WERI-Rb-1 (cell line): ENCODE results near the gene BTD.

ENCODE experiments used
- DNase-seq: peaks from one replicate; pipeline ENCODE4 v3.0.0-alpha.2; 2020
- H3K27ac ChIP-seq: fragments of 250-450 bp; sonication (Bioruptor Pico); 2 replicates; pipeline ENCODE4 v1.5.1; 2020; ENCODE audit warnings: mild to moderate bottlenecking, moderate library complexity
- H3K27me3 ChIP-seq: fragments of 250-450 bp; sonication (Bioruptor Pico); 2 replicates; pipeline ENCODE4 v1.5.1; 2021; ENCODE audit warnings: mild to moderate bottlenecking, low read depth, moderate library complexity; ENCODE audit not compliant: insufficient read depth, severe bottlenecking
- H3K36me3 ChIP-seq: fragments of 250-450 bp; sonication (Bioruptor Pico); 2 replicates; pipeline ENCODE4 v1.5.1; 2020; ENCODE audit warnings: mild to moderate bottlenecking, moderate library complexity
- H3K4me3 ChIP-seq: 2 replicates; pipeline ENCODE4 v1.5.1; 2011; ENCODE audit warnings: low read depth, mild to moderate bottlenecking, control low read depth, low read length
- H3K9me3 ChIP-seq: fragments of 250-450 bp; sonication (Bioruptor Pico); 2 replicates; pipeline ENCODE4 v1.5.1; 2021; ENCODE audit warnings: mild to moderate bottlenecking, moderate library complexity; ENCODE audit not compliant: severe bottlenecking
- TF ChIP-seq, protein P1 (sequence below): IDR thresholded peaks from 2 replicates; pipeline ENCODE4 v1.5.1; 2011; ENCODE audit warnings: low read depth, mild to moderate bottlenecking, control low read depth, inconsistent platforms, low read length

The BTD gene

DNA sequence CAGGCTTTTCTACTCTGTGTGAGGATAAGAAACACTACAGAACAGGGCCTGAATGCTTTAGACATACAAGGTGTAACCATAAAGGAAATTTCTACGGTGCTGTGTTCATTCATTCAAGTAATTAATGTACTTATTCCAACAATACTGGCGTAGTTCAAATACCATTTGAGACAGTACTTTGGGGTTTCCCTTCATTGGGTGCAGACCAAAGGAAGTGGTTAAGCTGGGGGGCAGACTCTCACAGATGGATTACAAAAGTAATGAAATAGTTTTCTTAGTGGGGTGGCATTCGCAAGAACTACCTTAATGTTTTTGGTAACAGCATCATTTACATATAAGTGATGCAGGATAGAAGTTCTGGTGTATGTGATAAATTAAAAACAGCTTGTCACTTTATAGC, 65.9 kb downstream of the BTD start:
- Histone ChIP-seq H3K9me3 (no peaks in the 10 kb centered on the region), H3K27ac (no peak overlapping the region), H3K27me3 (no peaks in the 10 kb centered on the region), H3K36me3 (peaks cover 24% of the 10 kb centered on the region), H3K4me3 (no peak overlapping the region)
- DNase-seq: no peak
- TF ChIP-seq, protein P1, sequence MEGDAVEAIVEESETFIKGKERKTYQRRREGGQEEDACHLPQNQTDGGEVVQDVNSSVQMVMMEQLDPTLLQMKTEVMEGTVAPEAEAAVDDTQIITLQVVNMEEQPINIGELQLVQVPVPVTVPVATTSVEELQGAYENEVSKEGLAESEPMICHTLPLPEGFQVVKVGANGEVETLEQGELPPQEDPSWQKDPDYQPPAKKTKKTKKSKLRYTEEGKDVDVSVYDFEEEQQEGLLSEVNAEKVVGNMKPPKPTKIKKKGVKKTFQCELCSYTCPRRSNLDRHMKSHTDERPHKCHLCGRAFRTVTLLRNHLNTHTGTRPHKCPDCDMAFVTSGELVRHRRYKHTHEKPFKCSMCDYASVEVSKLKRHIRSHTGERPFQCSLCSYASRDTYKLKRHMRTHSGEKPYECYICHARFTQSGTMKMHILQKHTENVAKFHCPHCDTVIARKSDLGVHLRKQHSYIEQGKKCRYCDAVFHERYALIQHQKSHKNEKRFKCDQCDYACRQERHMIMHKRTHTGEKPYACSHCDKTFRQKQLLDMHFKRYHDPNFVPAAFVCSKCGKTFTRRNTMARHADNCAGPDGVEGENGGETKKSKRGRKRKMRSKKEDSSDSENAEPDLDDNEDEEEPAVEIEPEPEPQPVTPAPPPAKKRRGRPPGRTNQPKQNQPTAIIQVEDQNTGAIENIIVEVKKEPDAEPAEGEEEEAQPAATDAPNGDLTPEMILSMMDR: no peak

DNA sequence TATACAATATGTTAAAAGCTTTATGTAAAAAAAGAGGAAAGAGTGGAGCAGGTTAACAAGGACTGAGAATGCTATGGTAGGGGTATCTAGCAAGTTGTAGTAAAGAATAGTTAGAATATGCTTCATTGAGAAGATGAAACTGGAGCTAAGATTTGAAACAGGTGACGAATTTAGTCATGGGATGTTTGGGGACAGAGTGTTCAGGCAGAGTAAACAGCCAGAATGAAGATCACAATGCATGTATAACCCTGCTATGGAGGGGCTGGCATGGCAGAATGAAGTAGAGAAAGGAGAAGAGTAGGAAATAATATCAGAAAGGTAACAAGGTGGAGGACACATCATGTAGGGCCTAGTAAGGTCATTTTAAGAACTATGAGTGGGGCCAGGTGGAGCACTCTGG, 72.0 kb downstream of the BTD start:
- Histone ChIP-seq H3K4me3 (no peak overlapping the region), H3K36me3 (peaks cover 72% of the 10 kb centered on the region)

DNA sequence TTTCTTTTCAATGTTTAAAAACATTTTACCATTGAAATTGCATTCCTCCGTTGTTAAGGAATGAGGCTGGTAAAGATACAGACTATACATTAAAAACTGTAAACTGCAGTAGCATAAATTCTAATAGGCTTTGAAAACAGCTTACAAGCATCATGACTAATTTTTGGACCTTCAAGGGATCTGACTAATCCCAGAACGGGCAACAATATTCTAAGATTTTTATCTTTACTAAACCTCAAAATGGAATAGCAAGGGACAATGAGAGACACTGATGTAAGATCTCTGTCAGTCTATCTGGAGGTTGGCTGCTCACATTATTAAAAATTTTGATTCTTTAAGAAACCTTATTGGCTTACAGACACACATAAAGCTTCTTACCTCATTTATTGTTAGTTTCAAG, 74.7 kb downstream of the BTD start:
- H3K27ac ChIP-seq: no peak overlapping the region
- H3K4me3 ChIP-seq: no peak overlapping the region
- no peak for DNase-seq
- TF ChIP-seq, protein P1: no peak
- no peaks in the 10 kb centered on the region for H3K9me3 ChIP-seq
- H3K27me3 ChIP-seq: no peaks in the 10 kb centered on the region
- peaks cover 60% of the 10 kb centered on the region for H3K36me3 ChIP-seq

More for the DNA sequence above, 72.0 kb downstream of the BTD start:
- no peak for DNase-seq
- Histone ChIP-seq H3K27ac (no peak overlapping the region), H3K27me3 (no peaks in the 10 kb centered on the region), H3K9me3 (no peaks in the 10 kb centered on the region)
- TF ChIP-seq, protein P1: no peak

DNA sequence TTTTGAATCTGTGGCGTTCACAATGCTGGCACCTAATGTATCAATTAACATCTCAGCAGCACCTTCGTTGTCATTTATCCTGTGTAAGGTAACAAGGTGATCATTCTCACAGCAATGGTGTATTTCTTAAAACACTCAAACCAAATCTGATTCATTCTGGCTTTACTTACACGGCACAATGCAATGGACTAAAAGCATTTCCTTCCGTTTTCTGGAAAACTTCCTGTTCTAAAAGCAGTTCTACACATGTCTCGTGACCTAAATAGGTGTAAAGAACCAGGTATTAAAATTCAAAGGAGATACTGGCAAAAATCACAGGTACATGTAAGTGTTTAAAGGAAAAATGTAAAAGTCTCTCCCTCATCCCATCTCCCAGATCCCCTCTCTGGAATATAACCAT, 77.8 kb downstream of the BTD start:
- TF ChIP-seq, protein P1: no peak
- no peaks in the 10 kb centered on the region for H3K9me3 ChIP-seq
- peaks cover 57% of the 10 kb centered on the region for H3K36me3 ChIP-seq
- no peak for DNase-seq
- H3K27me3 ChIP-seq: no peaks in the 10 kb centered on the region
- no peak overlapping the region for H3K27ac ChIP-seq
- H3K4me3 ChIP-seq: no peak overlapping the region

DNA sequence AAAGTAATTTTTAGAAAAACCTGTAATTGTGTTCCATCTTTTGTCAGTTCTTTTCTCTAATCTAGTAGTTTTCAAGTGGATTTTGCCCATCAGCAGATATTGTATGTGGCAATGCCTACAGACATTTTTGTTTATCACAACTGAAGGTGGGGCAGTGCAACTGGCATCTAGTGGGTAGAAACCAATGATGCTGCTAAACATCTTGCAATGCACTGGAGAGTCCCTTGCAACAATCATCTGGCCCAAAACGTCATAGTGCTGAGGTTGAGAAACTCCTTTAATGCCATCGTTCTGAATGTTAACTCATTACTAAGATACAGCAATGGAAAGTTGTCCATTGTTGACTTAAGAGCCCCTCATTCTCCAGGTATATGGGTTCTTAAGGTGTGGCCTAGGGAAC, 80.1 kb downstream of the BTD start:
- TF ChIP-seq, protein P1: no peak
- Histone ChIP-seq H3K27ac (no peak overlapping the region), H3K36me3 (peaks cover 51% of the 10 kb centered on the region), H3K4me3 (no peak overlapping the region), H3K27me3 (no peaks in the 10 kb centered on the region), H3K9me3 (no peaks in the 10 kb centered on the region)
- DNase-seq: no peak

- TF ChIP-seq, protein P1: no peak
- Histone ChIP-seq H3K27ac (no peak overlapping the region), H3K27me3 (no peaks in the 10 kb centered on the region), H3K4me3 (no peak overlapping the region), H3K36me3 (peaks cover 43% of the 10 kb centered on the region), H3K9me3 (no peaks in the 10 kb centered on the region)
- no peak for DNase-seq
Measured at GRCh38 chr3:15682561-15683185, 81.1 kb downstream of the BTD start.
